ENCODE results near the gene GABRG3.

Gene GABRG3

DNA sequence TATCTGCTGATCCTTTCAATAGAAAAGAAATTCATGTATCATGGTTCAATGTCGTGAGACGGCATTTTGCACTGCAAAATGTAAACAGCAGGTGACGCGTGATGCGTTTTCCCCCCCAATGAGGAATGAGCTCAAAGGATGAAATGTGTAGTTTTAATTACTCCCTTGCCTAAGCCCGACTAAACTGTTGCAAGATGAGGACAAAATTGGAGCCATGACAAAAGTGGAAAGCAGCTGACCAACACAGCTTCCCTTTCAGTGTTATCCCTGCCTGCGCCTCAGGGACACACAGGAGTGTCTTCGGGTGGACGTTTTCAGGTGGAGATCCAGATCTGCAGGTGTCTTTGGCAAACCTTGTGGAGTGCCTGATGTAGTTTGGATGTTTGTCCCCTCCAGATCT lies 92.0 kb downstream of the GABRG3 start:
- Histone ChIP-seq H3K9me3 (ENCODE audit: insufficient read depth, low read depth, low read length) (no peaks in the 10 kb centered on the region), H3K9ac (ENCODE audit: low read depth, low read length) (no peak overlapping the region), H3K27ac (ENCODE audit: low read depth, low read length) (no peak overlapping the region), H3K4me3 (ENCODE audit: low read length) (no peak overlapping the region), H3K4me1 (ENCODE audit: insufficient read depth, low read length) (no peaks in the 10 kb centered on the region), H3K27me3 (ENCODE audit: insufficient read depth, low read length) (no peaks in the 10 kb centered on the region), H3K36me3 (ENCODE audit: insufficient read depth, low read length) (no peaks in the 10 kb centered on the region)
- WGBS: 92% methylated on average over 9 of the region's 9 CpGs

DNA sequence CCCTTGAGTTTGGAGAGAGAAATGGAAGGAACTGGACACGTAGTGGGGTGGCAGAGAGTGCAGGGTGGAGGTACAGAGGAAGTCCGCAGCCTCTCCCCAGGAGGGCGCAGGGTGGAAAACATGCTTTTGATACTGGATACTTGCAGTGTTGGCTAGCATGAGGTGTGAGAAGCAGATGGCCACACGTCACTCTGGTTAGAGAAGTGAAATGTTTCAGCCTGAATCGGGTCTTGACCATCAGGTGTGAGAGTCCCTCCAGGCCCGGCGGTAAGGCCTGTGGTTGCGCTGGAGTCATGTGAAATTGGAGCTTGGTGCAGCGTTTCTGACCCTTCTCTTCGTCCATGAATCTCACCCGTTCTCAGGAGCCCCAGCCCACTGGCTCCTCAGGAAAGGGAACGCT lies 93.1 kb downstream of the GABRG3 start:
- no peaks in the 10 kb centered on the region for H3K36me3 ChIP-seq (ENCODE audit: insufficient read depth, low read length)
- H3K4me1 ChIP-seq (ENCODE audit: insufficient read depth, low read length): no peaks in the 10 kb centered on the region
- H3K9me3 ChIP-seq (ENCODE audit: insufficient read depth, low read depth, low read length): no peaks in the 10 kb centered on the region
- H3K4me3 ChIP-seq (ENCODE audit: low read length): no peak overlapping the region
- no peaks in the 10 kb centered on the region for H3K27me3 ChIP-seq (ENCODE audit: insufficient read depth, low read length)
- H3K9ac ChIP-seq (ENCODE audit: low read depth, low read length): no peak overlapping the region
- no peak overlapping the region for H3K27ac ChIP-seq (ENCODE audit: low read depth, low read length)
- WGBS: 95% methylated on average over 12 of the region's 12 CpGs

- no peak overlapping the region for H3K9ac ChIP-seq (ENCODE audit: low read depth, low read length)
- 94% methylated on average over 7 of the region's 7 CpGs for WGBS
- H3K4me1 ChIP-seq (ENCODE audit: insufficient read depth, low read length): no peaks in the 10 kb centered on the region
Measured at GRCh38 chr15:27065151-27065550, 94.2 kb downstream of the GABRG3 start.

GRCh38 chr15:27065785-27066184 lies 94.8 kb downstream of the GABRG3 start:
- no peak overlapping the region for H3K4me3 ChIP-seq (ENCODE audit: low read length)
- no peaks in the 10 kb centered on the region for H3K9me3 ChIP-seq (ENCODE audit: insufficient read depth, low read depth, low read length)
- peaks cover 2% of the 10 kb centered on the region; the same call in 1 of the 2 replicates for H3K4me1 ChIP-seq (ENCODE audit: insufficient read depth, low read length)
- no peak overlapping the region for H3K27ac ChIP-seq (ENCODE audit: low read depth, low read length)
- H3K27me3 ChIP-seq (ENCODE audit: insufficient read depth, low read length): no peaks in the 10 kb centered on the region
- WGBS: 88% methylated on average over 3 of the region's 4 CpGs
- H3K9ac ChIP-seq (ENCODE audit: low read depth, low read length): no peak overlapping the region
- H3K36me3 ChIP-seq (ENCODE audit: insufficient read depth, low read length): no peaks in the 10 kb centered on the region

More at GRCh38 chr15:27065151-27065550, 94.2 kb downstream of the GABRG3 start:
- Histone ChIP-seq H3K4me3 (ENCODE audit: low read length) (no peak overlapping the region), H3K27ac (ENCODE audit: low read depth, low read length) (no peak overlapping the region), H3K36me3 (ENCODE audit: insufficient read depth, low read length) (no peaks in the 10 kb centered on the region), H3K27me3 (ENCODE audit: insufficient read depth, low read length) (no peaks in the 10 kb centered on the region), H3K9me3 (ENCODE audit: insufficient read depth, low read depth, low read length) (no peaks in the 10 kb centered on the region)

- Histone ChIP-seq H3K27ac (ENCODE audit: low read depth, low read length) (no peak overlapping the region), H3K4me1 (ENCODE audit: insufficient read depth, low read length) (peaks cover 6% of the 10 kb centered on the region; the same call in 1 of the 2 replicates), H3K9me3 (ENCODE audit: insufficient read depth, low read depth, low read length) (no peaks in the 10 kb centered on the region), H3K36me3 (ENCODE audit: insufficient read depth, low read length) (no peaks in the 10 kb centered on the region), H3K27me3 (ENCODE audit: insufficient read depth, low read length) (no peaks in the 10 kb centered on the region), H3K9ac (ENCODE audit: low read depth, low read length) (no peak overlapping the region), H3K4me3 (ENCODE audit: low read length) (no peak overlapping the region)
- 90% methylated on average over 1 of the region's 2 CpGs for WGBS
Measured at GRCh38 chr15:27066446-27066845, 95.5 kb downstream of the GABRG3 start.

- Histone ChIP-seq H3K9ac (ENCODE audit: low read depth, low read length) (no peak overlapping the region), H3K27ac (ENCODE audit: low read depth, low read length) (no peak overlapping the region), H3K4me1 (ENCODE audit: insufficient read depth, low read length) (peaks cover 6% of the 10 kb centered on the region; the same call in 1 of the 2 replicates), H3K36me3 (ENCODE audit: insufficient read depth, low read length) (no peaks in the 10 kb centered on the region), H3K4me3 (ENCODE audit: low read length) (no peak overlapping the region), H3K9me3 (ENCODE audit: insufficient read depth, low read depth, low read length) (no peaks in the 10 kb centered on the region), H3K27me3 (ENCODE audit: insufficient read depth, low read length) (no peaks in the 10 kb centered on the region)
- WGBS: 83% methylated on average over 12 of the region's 12 CpGs
Measured at GRCh38 chr15:27067175-27067574, 96.2 kb downstream of the GABRG3 start.

- Histone ChIP-seq H3K36me3 (ENCODE audit: insufficient read depth, low read length) (no peaks in the 10 kb centered on the region), H3K4me3 (ENCODE audit: low read length) (no peak overlapping the region), H3K4me1 (ENCODE audit: insufficient read depth, low read length) (peaks cover 6% of the 10 kb centered on the region; the same call in 1 of the 2 replicates), H3K9me3 (ENCODE audit: insufficient read depth, low read depth, low read length) (no peaks in the 10 kb centered on the region), H3K27ac (ENCODE audit: low read depth, low read length) (no peak overlapping the region), H3K9ac (ENCODE audit: low read depth, low read length) (no peak overlapping the region), H3K27me3 (ENCODE audit: insufficient read depth, low read length) (no peaks in the 10 kb centered on the region)
- WGBS: 89% methylated on average over 6 of the region's 6 CpGs
Measured at GRCh38 chr15:27070841-27071240, 99.9 kb downstream of the GABRG3 start.

DNA sequence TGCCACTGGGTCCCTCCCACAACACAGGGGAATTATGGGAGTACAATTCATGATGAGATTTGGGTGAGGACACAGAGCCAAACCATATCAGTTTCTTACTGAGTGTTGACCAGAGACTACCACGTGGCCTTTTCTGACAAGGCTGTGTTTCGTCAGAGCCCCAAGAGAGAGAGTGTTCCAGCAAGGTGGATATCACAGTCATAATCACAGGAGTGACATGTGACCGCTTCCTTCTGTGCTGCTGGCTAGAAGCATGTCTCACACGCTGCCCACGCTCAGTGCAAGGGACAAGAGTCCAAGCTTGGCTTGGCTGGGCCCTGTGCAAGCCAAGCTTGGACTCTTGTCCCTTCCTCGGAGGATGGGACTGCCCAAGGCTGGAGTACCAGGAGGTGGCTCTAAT lies 103.2 kb downstream of the GABRG3 start:
- H3K9me3 ChIP-seq (ENCODE audit: insufficient read depth, low read depth, low read length): no peaks in the 10 kb centered on the region
- H3K4me3 ChIP-seq (ENCODE audit: low read length): no peak overlapping the region
- 88% methylated on average over 6 of the region's 6 CpGs for WGBS
- peaks cover 6% of the 10 kb centered on the region; the same call in 1 of the 2 replicates for H3K4me1 ChIP-seq (ENCODE audit: insufficient read depth, low read length)
- H3K9ac ChIP-seq (ENCODE audit: low read depth, low read length): no peak overlapping the region
- H3K36me3 ChIP-seq (ENCODE audit: insufficient read depth, low read length): no peaks in the 10 kb centered on the region
- H3K27me3 ChIP-seq (ENCODE audit: insufficient read depth, low read length): no peaks in the 10 kb centered on the region
- H3K27ac ChIP-seq (ENCODE audit: low read depth, low read length): no peak overlapping the region

GRCh38 chr15:27077790-27078189 lies 106.8 kb downstream of the GABRG3 start:
- Histone ChIP-seq H3K27ac (ENCODE audit: low read depth, low read length) (no peak overlapping the region), H3K9ac (ENCODE audit: low read depth, low read length) (no peak overlapping the region), H3K4me3 (ENCODE audit: low read length) (no peak overlapping the region), H3K9me3 (ENCODE audit: insufficient read depth, low read depth, low read length) (no peaks in the 10 kb centered on the region), H3K36me3 (ENCODE audit: insufficient read depth, low read length) (no peaks in the 10 kb centered on the region), H3K27me3 (ENCODE audit: insufficient read depth, low read length) (no peaks in the 10 kb centered on the region), H3K4me1 (ENCODE audit: insufficient read depth, low read length) (no peaks in the 10 kb centered on the region)
- WGBS: 88% methylated on average over 5 of the region's 5 CpGs

GRCh38 chr15:27081676-27082418 lies 110.9 kb downstream of the GABRG3 start:
- no peaks in the 10 kb centered on the region for H3K27me3 ChIP-seq (ENCODE audit: insufficient read depth, low read length)
- 92% methylated on average over 10 of the region's 10 CpGs for WGBS
- no peaks in the 10 kb centered on the region for H3K9me3 ChIP-seq (ENCODE audit: insufficient read depth, low read depth, low read length)
- H3K4me3 ChIP-seq (ENCODE audit: low read length): no peak overlapping the region
- no peaks in the 10 kb centered on the region for H3K36me3 ChIP-seq (ENCODE audit: insufficient read depth, low read length)
- H3K4me1 ChIP-seq (ENCODE audit: insufficient read depth, low read length): peaks cover 12% of the 10 kb centered on the region
- H3K9ac ChIP-seq (ENCODE audit: low read depth, low read length): no peak overlapping the region
- H3K27ac ChIP-seq (ENCODE audit: low read depth, low read length): no peak overlapping the region

GRCh38 chr15:27082526-27082925 lies 111.5 kb downstream of the GABRG3 start:
- Histone ChIP-seq H3K27ac (ENCODE audit: low read depth, low read length) (no peak overlapping the region), H3K36me3 (ENCODE audit: insufficient read depth, low read length) (no peaks in the 10 kb centered on the region), H3K27me3 (ENCODE audit: insufficient read depth, low read length) (no peaks in the 10 kb centered on the region), H3K4me1 (ENCODE audit: insufficient read depth, low read length) (peaks cover 12% of the 10 kb centered on the region), H3K9ac (ENCODE audit: low read depth, low read length) (no peak overlapping the region), H3K4me3 (ENCODE audit: low read length) (no peak overlapping the region), H3K9me3 (ENCODE audit: insufficient read depth, low read depth, low read length) (no peaks in the 10 kb centered on the region)
- WGBS: 93% methylated on average over 8 of the region's 8 CpGs

Measured in HUES64 (cell line).